Stimulated activated CD4-positive, alpha-beta T cell treated with anti-CD3 and anti-CD28 coated beads, Interleukin-15, amount 100 ng/mL, for 1 hour (primary cell): ENCODE measurements around the gene CREB1.

ENCODE experiments used
- DNase-seq, 2 donors: peaks; one replicate each; pipeline ENCODE4 v3.0.0-alpha.2; 2020; ENCODE audit warnings: low read depth in 1 of 2, low spot score in 1 of 2

CREB1 gene

DNA sequence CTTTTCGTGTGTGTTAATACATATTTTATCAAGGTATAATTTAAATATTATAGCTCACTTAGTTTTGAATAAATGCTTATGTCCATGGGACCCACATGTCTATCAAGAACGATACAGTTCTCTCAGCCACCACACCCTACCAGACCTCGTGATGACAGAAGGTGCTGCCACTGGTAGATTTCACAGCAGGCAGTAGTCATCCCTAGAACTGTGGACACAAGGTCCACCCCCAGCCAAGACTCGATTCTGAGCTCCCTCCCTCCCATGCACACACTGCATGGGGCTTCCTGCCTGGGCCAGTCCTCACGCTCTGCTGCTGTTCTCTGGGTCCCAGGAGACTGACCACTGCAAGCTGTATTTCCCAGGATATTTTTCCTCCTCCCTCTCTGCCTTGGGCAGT is 26.5 kb upstream of the CREB1 start:
- no peak for DNase-seq

DNA sequence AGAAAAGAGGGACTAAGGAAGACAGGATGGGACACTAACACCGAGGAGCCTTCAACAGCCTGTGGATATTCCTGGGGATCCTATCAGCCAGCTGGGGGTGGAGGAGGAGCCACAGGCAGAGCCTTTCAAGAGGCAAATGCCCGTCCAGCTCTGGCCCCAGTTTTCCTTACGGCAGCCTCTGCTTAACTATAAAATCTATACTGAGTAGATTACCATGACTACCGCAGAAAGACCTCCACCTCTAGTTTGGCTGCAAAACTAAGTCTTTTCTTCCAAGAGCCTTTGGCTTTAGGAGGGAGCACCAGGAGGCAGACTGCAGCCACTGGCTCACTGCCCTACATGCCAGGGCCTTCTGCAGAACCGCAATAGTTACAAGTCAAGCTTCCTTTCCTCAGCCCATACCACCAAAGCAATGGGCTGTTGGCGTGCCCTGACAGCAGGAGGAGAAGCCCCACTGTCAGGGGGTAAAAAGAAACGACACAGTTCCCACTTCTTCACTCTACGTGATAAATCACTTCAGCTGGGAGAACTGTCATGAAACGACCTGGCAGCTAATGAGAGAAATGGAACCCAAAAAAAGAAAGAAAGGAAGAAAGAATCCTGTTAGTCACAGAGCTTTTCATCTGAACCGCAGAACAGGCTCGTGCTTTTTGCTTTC is 25.1 kb upstream of the CREB1 start:
- DNase-seq, result no peak

DNA sequence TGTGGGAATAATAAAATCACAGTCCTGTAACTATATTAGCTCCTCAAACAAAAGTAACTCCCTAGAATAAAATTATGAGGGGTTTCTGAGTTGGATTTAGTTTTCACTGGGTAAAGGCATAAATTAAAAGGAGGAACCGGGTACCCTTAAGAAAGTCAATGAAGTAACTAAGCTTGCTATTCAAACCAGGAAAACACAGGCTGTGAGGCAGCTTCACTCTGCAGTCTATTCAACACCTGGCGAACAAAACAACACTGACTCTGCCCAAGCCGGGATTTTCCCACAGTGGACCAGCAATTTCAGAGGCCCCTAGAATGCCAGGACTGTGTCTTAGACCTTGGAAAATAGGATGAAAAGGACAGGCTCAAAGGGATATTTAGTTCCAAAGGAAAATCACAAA is 24.6 kb upstream of the CREB1 start:
- DNase-seq, result no peak

DNA sequence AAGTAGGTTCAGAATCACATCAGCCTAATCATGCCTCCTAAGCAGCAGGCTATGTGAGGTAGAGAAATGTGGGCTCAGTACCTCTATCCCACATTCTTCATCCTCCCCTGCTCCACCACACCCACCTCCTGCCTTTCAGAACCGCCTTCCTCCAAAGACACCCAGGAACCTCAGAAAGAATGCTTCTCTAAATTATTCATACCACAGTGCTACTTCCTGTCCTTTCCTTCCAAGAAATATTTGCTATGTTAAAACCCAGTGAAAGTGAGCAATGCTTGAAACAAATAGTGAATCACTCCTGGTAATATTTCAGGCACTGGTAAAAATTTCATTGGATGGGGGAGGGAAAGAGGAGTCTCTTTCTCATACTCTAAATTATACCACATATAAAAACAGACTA is 24.0 kb upstream of the CREB1 start:
- no peak for DNase-seq

DNA sequence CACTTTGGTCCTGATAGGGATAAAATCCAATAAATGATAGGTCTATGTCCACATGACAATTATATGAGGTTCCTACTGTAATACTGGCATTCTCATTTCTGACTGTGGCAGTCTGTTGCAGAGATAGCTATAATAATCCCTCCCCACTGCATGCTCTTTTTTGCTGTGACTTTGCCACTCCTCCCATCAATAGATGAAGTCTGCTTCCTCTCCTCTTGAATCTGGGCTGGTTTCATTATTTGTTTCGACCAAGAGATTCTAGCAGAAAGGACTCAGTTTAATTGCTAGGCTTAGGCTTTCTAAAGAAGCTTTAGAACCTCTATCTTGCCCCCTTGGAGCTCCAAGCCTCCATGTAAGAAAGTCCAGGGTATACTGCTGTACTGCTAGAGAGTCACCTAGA is 23.3 kb upstream of the CREB1 start:
- no peak for DNase-seq

DNA sequence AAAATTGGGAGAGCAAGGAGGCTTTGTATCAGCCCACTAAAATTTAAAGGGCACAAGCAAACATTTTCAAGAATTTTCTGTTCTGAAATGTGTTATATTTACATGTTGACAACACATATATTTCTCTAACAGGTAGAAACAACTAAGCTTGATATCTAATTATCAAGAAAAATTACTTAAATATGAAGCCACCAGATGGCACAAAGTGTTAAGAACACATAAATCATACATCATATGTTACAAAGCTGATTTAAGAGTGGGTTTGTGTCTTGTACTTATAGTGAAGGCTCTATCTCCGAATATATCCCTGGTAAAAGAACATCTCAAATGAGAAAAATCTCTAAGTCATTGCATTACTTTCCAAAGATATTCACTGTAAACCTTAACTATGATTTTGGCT is 19.6 kb upstream of the CREB1 start:
- DNase-seq, result no peak

DNA sequence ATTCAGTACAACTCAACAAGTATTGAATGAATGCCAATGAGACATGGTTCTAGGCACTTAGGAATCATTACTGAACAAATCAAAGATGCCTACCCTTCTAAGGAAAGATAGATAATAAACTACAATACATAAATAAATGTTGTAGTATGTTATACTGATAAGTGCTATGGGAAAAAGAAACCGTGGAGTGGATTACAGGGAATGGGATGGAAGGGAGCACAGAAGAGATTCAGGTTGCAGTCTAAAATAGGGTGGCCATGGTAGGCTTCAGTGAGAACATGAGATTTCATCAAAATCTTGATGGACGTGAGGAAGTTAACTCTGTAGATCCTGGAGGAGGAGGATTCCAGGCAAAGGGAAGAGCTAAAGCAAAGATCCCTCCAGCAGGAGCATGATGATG is 17.9 kb upstream of the CREB1 start:
- DNase-seq, result no peak

DNA sequence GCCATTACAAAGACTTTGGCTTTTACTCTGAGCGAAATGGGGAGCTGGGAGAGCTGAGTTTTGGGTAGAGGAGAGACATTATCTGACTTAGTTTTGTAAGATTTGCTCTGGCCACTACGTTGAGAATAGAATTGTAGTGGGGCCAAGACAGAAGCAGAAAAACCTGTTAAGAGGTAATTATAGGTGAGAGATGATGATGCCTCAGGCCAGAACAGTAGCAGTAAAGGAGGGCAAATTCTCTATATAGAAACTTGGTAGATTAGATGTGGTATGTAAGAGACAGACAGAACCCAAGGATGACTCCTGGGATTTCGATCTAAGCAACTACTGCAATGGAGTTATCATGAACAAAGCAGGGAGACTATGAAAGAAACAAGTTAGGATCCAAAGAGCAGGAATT is 17.4 kb upstream of the CREB1 start:
- no peak for DNase-seq

DNA sequence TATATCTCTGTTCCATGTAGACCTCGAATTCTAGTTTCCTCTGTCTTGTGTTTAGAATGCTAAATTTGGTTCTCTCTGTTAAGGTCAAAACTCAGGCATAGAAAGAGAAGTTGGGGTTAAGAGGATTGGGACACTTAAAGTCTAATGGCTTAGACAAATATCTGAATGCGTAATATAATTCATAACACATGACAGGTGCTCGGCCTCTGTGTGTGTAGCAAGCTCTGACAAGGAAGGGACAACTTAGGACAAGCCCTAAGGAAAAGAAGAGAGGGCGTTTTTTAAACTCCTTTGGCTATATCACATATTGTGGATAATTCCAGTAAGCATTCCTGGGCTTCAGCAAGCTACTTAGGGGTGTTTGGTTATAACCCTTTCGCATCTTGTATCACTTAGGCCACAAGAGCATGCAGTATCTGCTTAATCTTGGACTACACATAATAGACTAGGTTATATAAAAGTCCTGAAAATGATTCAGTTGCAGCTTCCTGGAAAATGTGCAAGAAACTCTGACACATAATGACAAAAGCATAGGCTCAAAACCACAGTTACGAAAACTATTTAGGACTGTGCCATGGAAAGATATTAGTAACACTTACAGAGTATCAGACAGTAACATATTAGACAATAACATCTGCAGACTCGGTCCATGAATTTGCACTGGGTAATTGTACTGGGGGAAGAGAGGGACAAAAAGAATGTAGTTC is 16.1 kb upstream of the CREB1 start:
- no peak for DNase-seq

DNA sequence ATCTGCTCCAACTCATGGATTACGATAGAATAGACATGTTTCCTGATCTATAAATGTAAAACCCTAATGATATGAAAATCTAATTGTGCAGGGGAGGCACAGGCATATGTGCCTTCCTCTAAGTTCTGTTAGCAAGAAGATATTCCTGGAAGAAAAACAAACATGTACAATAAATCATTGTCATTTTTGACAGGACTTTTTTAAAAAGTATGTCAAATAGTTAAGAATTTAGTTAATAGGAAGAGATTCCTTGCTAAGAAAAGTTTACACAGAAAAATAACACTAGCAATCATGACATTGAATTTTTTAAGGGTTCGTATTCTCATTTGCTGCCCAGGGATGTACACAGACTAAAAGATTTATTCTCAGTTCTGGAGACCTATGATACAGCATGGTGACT is 15.3 kb upstream of the CREB1 start:
- DNase-seq, result no peak

DNA sequence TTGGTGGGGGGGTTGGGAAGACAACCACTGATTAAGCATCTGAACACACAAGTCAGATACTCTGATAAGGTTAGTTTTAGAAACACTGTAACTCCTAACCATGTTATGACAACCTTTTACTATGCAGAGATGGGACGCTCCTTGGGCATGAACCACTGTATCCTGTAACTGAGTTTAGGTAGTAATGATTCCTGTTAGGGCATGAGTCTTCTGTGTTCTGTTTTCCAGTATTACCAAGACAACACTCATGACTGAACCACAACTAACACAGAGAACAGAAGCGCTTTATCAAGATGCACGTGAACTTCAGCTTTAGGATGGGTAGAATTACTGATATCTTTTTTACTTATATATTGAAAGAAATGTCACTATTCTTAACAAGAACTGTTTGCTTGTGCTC is 14.1 kb upstream of the CREB1 start:
- DNase-seq, result no peak

DNA sequence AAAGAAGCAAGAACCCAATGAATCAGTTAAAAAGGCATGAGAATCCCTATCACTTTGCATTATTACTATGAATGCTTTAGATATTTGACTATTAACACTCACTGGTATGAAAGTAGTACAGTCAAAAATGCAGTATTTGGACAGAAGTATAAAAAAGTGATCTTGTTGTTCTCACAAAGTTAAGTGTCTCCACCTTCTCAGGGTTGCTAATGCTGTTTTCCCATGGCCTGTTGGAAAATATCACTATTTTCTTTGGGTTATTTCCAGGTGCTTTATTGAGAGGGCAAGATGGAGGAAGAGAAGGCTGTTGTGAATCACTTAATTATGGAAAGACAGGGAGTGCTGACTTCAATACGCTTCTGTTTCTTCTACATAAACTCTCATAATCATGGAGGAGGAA is 13.6 kb upstream of the CREB1 start:
- no peak for DNase-seq

DNA sequence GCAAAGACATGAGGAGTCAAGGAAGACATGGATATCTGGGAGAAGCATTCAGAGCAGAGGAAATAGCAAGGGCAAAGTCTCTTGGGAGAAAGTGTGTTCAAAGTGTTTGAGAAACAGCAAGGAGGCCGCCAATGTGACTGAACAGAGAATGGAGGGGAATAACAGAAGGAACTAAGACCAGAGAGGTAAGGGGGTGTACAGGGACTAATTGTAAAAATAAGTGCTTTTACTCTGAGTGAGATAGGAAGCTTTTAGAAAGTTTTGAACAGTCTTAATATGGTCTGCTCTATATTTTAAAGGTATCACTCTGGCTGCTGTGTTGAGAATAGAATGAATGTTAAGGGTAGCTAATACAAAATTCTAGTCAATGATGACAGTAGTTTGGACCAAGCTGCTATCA is 6.8 kb upstream of the CREB1 start:
- DNase-seq, result no peak

DNA sequence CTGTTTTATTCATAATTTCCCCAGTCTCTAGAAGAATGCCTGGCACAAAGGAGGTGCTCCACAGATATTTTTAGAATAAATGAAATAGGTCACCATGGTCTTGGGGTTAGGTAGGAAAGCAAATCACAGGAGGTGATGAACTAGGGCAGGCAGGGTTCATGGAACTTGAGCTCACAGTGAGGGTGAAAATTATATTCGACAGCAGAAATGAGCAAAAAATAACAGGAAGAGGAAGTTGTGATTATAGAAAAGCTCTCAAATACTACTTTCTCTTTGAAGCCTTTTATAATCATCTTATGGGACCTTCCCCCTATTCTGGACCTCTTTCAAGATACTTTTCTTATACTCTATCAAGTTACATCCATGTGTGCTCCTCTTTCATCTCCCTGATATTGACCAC is 4.5 kb upstream of the CREB1 start:
- no peak for DNase-seq

DNA sequence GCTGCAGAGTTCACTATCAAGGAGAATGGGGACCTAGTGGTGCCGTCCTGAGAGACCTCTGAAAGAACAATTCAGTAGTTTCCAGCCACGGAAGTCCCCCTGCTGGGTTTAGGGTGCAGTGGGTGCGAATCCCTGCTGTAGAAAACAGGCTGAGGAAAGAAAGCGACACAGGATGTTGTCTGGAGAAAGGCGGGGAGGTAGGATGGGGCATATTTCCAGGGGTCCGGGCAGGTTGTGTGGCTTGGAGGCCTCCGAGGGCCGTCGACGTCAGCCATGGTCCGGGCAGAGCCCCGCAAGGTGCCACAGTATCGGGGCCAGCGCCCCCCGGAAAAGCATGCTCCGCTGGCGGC is 807 bp upstream of the CREB1 start:
- DNase-seq, result peak; percentile 36 to 56

DNA sequence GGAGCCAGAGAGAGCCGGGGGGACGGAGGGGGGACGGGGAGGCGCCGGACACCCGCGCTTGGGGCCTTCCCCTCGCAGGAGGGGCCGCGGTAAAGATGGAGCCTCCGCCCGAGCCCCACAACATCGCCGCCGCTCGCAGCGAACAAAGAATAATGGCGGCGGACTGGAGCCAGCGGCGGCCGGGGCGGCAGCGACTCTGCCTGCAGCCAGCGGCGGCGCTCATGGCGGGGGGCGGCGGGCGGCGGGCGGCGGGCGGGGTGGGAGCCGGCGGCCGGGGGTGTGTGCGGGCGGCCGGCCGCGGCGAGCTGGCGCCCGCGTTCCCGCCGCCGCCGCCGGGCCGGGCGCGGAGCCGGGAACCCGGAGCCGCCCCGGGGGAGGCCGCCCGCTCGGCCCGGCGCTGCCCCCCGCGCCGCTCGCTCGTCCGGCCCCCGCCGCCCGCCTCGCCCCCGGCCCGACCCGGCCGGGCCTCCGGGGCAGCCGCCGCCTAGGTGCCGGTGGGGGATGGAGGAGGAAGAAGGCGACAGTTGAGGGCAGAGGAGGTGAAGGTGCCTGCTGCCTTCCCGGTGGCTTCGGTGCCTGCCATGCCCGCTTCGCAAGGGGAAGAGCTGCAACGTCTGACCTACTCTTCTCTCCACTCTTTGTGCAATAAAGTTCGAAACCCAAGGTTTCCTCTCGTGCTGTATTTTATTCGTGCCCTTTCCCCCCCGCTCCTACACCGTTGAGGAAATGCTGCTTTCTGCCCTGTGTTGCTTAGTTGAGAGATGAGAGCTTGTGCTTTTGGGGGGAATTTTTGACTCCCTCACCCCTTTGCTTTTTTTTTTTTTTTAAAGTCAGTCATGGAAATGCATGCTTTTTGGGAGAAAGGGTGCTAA is 634 bp downstream of the CREB1 start:
- DNase-seq, result peak; percentile 22 to 24

DNA sequence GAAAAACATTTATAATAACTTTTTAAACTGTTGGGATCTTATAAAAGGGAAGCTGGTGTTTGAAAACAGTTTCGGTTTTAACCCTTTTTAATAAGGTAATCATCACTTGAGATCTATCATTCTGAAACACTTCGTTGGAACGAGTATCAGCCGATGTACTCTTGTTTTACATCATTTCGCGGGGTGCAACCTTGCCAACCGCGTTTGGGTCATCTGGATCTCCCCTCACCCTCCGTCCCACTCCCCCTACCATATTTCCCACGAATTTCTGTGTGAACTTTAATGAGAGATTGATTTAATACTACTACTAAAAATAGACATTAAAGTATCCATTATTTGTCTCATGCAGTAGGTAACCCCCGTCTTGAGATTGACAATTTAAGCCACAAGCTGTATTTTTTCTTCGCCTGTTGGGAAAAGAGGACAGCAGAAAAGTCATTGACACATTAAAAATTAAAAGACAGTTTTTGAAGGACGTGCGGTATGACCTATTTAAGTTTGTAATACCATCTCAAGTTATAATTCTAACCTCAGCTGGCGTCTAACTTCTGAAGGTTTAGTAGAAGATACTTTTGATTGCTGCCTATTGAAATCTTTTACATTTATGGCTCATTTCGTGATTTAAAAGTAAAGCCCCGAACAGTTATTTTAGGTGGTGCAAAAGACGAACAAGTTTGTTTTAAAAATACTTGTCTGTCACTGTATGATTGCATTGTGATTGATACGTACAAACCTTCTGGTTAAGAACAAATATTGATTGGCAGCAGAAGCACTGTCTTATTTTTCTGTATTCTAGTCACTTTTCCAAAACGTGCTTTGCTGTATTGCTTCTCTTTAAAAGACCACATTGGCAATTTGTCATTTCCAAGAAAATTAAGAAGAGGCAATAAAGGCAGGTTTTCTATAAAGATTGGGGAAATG is 1.5 kb downstream of the CREB1 start:
- DNase-seq, result no peak

DNA sequence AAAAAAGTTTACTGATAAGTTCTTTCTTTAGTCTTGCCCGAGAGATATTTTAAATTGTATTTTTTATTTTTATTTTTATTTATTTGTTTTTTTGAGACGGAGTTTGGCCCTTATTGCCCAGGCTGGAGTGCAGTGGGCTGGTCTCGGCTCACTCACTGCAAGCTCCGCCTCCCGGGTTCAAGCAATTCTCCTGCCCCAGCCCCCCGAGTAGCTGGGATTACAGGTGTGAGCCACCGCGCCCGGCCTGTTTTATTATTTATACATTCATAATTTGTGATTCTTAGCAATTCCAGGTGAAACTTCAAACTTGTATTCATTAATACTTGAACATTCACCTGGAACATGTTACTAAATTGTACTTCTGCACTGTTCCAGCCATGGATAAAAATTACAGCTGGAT is 2.9 kb downstream of the CREB1 start:
- no peak for DNase-seq

DNA sequence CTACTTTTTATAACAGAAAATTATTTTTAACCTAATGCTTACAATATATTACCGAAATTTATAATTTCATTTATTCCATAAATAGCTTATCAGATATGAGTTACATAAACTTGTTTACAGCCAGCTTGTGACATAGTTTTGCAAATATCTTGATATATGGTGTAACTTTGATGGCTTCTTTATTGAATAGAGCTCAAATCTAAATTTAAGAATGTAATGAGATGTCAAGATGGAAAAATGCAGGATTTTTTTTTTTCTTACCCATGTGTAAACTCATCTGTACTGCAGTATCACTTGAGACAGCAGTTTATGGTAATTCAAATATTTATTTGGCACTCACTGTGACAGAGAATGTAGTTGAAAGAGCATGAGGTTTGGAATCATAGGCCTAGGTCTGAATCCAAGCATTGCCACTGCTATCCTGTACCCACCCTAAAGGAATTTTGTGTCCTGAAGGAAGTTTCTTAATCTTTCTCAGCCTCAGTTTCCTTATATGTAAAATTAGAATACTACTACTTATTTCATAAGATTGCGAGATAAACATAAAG is 3.8 kb downstream of the CREB1 start:
- DNase-seq, result no peak

DNA sequence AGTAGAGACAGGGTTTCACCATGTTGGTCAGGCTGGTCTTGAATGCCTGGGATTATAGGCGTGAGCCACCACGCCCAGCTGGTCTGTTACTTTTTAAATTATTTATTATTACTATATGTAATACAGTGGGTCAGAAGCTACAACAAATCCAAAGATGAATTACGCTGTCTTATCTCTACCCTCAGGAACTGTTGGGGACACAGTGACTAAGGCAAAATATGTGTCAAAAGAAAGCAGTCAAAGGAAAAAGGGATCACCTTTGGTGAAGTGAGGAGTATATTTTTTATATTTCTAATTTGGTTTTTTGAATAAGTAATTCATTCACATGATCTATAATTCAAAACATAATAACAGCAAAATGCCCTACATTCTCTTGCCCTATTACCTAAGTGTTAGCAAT is 4.7 kb downstream of the CREB1 start:
- DNase-seq, result no peak

DNA sequence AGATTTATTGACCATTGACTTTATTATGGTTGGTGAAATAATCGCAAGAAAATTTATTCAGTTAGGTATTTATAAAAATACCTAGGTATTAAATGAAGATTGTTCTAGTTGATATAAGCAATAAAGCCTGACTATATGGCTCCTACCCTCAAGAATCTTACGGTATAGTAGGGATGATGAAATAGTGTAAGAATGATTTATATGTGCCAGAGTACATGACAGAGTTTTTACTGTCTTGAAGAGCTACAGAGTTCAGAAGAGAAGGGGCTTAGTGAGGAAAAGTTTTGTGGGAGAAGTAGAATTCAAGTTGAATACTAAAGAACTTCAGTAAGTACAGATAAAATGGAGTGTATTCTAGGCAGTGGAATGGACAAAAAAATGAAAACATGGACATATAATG is 9.7 kb downstream of the CREB1 start:
- no peak for DNase-seq
